SK-N-SH (cell line): ENCODE measurements around the gene MLC1.

Source experiments
- EP300 ChIP-seq, 2 experiments: IDR thresholded peaks; 2 replicates each; pipeline versions ENCODE4 v1.4.0 to v1.6.1; 2012; ENCODE audit warnings: borderline replicate concordance in 1 of 2, low read depth in 1 of 2, low read length in 1 of 2
- EZH2phosphoT487 ChIP-seq: fragments of 200-600 bp; sonication (generic); IDR thresholded peaks from 2 replicates; pipeline ENCODE4 v1.6.1; 2017; ENCODE audit warnings: low read depth, mixed run types, mild to moderate bottlenecking, antibody characterized with exemption, moderate library complexity, borderline replicate concordance
- TEAD4 ChIP-seq: IDR thresholded peaks from 2 replicates; pipeline ENCODE4 v1.4.0; 2012; ENCODE audit warnings: mild to moderate bottlenecking, borderline replicate concordance; ENCODE audit not compliant: insufficient read depth
- TF ChIP-seq, protein P1 (sequence below): IDR thresholded peaks from 2 replicates; pipeline ENCODE4 v1.4.0; 2012; ENCODE audit warnings: low read depth, borderline replicate concordance

DNA sequence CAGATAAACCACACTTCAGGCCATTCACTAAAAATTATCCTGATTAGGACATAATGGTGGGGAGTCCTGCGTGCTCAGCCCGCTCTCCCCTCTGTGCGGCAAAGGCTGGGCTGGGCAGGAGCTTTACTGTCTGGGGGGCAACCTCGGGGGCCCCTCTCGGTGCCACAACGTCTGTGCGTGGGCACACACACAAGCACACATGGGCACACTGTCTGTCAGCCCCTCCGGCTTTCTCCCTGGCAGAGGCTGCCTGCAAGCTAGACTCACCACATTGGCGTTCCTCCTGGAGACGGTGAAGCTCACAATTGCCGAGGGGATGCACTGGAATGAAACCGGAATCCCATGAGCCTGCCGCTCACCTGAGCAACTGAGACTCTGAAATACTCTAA lies 5.2 kb downstream of the MLC1 start:
- TF ChIP-seq, protein P1, sequence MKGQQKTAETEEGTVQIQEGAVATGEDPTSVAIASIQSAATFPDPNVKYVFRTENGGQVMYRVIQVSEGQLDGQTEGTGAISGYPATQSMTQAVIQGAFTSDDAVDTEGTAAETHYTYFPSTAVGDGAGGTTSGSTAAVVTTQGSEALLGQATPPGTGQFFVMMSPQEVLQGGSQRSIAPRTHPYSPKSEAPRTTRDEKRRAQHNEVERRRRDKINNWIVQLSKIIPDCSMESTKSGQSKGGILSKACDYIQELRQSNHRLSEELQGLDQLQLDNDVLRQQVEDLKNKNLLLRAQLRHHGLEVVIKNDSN, result no peak
- no peak for TF ChIP-seq TEAD4
- TF ChIP-seq EZH2phosphoT487, result no peak
- TF ChIP-seq EP300 (IDR thresholded peaks at IDR 0.05; ENCODE audit: borderline replicate concordance in 1 of 2, low read depth in 1 of 2, low read length in 1 of 2), result no peak
